SJSA1 (cell line): ENCODE measurements around the gene FAAP100. TPM values are rescaled to one million over a fixed set of nuclear protein-coding genes. Genes with fewer than 3 reads are reported as not detected.

Experiments used
- DNase-seq, 2 experiments: peaks; one replicate each; pipeline ENCODE4 v3.0.0-alpha.2; 2015 to 2020; ENCODE audit warnings: low spot score in 2 of 2, low read depth in 1 of 2
- H3K27ac ChIP-seq: fragments of 250-450 bp; sonication (Bioruptor Pico); 2 replicates; pipeline ENCODE4 v1.5.1; 2020; ENCODE audit warnings: mild to moderate bottlenecking, moderate library complexity
- H3K27me3 ChIP-seq: fragments of 250-450 bp; sonication (Bioruptor Pico); replicated peaks from 2 replicates; pipeline ENCODE4 v1.5.1; 2020; ENCODE audit warnings: mild to moderate bottlenecking, moderate library complexity
- H3K36me3 ChIP-seq: fragments of 250-450 bp; sonication (Bioruptor Pico); 2 replicates; pipeline ENCODE4 v1.5.1; 2020; ENCODE audit warnings: mild to moderate bottlenecking
- H3K4me1 ChIP-seq: fragments of 250-450 bp; sonication (Bioruptor Pico); replicated peaks from 2 replicates; pipeline ENCODE4 v1.6.1; 2021; ENCODE audit warnings: mild to moderate bottlenecking
- H3K4me3 ChIP-seq: fragments of 250-450 bp; sonication (Bioruptor Pico); 2 replicates; pipeline ENCODE4 v1.5.1; 2020; ENCODE audit warnings: mild to moderate bottlenecking
- H3K9me3 ChIP-seq: fragments of 250-450 bp; sonication (Bioruptor Pico); replicated peaks from 2 replicates; pipeline ENCODE4 v1.5.1; 2020; ENCODE audit warnings: mild to moderate bottlenecking
- total RNA-seq: library from RNA; depleted of rRNA; stranded (reverse); fragments of >200 nt; shearing (Covaris generic); gene quantifications from 2 replicates; pipeline ENCODE4 v1.2.3, GENCODE V29; 2014; rRNA removed

The FAAP100 gene
- total RNA-seq, 1 experiment from 2014 or later = 28.1 TPM

DNA sequence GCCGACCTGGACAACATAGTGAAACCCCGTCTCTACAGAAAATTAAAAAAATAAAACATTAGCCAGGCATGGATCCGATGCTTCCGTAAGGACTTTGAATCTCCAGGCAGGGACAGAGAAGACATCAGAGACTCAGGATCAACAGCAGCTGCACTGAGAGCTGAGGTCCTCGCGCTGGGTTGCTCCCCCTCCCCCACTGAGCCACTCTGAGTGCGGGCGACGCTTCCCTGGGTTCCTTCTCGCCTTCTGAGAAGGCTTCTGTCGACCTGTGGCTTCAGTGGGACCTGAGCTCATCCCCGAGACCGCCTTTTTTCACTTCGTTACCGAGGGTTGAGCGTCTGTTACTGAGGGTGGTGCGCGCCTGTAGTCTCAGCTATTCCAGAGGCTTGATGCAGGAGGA lies 60.0 kb downstream of the FAAP100 start:
- no peaks in the 10 kb centered on the region for H3K27me3 ChIP-seq
- peaks cover 3% of the 10 kb centered on the region; the same call in 1 of the 2 replicates for H3K36me3 ChIP-seq
- no peaks in the 10 kb centered on the region for H3K9me3 ChIP-seq
- H3K4me1 ChIP-seq = peaks cover 39% of the 10 kb centered on the region
- no peak overlapping the region for H3K27ac ChIP-seq
- H3K4me3 ChIP-seq = no peak overlapping the region; the same call in 1 of the 2 replicates
- DNase-seq = no peak

DNA sequence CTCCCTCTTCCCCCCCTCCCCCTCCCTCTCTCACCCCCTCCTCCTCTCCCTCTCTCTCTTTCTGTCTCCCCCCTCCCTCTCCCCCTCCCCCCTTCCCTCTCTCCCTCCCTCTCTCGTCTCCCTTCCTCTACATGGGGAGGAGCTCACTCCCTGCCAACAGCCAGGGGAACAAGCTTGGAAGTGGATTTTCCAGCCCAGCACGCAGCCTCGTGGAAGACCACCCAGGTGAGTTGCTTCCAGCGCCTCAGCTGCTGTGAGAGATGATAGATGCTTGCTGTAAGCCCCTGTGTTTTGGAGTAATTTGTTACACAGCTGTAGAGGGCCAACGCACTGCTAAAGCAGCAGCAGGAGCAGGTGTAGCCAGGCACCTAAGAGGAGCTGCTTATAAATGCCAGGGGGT lies 60.4 kb downstream of the FAAP100 start:
- H3K27ac ChIP-seq = no peak overlapping the region
- no peaks in the 10 kb centered on the region for H3K9me3 ChIP-seq
- no peaks in the 10 kb centered on the region for H3K27me3 ChIP-seq
- peaks cover 40% of the 10 kb centered on the region for H3K4me1 ChIP-seq
- DNase-seq = no peak
- no peak overlapping the region; the same call in 1 of the 2 replicates for H3K4me3 ChIP-seq
- peaks cover 3% of the 10 kb centered on the region; the same call in 1 of the 2 replicates for H3K36me3 ChIP-seq

DNA sequence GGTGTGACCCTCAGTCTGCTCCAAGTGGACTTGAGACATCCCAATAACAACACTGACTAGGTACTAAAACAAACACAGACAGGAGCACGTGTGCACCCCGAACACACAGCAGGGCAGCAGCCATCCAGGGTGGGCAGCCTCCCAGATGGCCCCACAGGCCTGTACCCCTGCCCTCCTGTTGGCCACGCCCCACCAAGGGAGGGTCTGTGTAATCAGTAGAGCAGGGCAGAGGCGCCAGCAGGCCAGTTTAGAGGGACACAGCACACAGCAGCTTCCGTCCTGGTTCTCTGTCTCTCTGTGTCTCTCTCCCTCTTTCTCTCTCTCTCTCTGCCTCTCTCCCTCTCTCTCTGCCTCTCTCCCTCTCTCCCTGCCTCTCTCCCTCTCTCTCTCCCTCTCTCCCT lies 61.0 kb downstream of the FAAP100 start:
- Histone ChIP-seq H3K27me3 (no peaks in the 10 kb centered on the region), H3K36me3 (peaks cover 3% of the 10 kb centered on the region; the same call in 1 of the 2 replicates), H3K9me3 (no peaks in the 10 kb centered on the region), H3K4me3 (no peak overlapping the region), H3K27ac (no peak overlapping the region), H3K4me1 (peaks cover 40% of the 10 kb centered on the region)
- DNase-seq = peak; percentile 67 to 82

DNA sequence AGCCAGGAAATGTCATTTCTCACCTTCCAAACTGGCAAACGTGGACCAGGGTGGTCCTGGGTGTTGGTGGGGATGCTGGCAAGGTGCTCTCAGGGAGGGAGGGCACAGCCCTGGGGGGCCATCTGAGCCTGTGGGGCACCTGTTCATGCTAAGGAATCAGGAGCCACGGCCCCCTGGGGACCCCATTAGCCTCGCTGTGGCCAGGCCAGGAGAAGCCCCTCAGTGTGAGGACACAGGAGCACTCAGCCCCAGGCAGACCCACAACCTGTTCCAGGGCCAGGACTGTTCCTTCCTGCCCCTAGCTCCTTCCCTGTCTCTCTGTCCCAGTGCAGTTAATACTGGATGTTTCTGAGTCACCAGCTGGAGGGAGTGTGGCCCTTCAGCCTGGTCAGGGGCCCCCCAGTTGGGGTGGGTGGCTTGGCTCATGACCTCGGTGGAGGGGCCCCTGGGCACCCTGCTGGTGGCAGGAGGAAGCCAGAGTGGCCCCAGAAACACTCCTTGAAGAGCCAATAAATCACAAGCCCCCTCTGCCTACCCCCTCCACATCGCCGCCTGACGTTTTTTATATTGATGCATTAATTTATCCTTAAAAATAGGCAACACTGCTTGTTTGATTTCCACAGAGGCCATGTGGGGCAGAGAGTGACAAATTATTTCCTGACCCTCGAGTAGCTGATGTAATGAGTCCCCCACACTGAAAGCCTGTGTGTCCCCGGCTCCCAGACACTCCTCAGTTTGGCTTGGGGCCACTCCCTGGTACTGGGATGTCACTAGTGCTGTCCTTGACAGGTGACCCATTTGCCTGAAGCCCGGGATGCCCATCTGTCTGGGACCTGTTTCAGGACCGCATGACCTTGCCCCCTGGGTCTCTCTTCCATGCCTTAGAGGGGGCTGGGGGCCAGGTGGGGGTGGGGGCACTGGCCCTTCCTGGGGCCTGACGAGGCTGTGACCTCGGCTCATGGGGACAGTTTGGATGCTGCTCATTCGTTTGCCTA lies 61.9 kb downstream of the FAAP100 start:
- Histone ChIP-seq H3K4me1 (peaks cover 40% of the 10 kb centered on the region), H3K4me3 (no peak overlapping the region), H3K36me3 (peaks cover 3% of the 10 kb centered on the region; the same call in 1 of the 2 replicates), H3K27me3 (no peaks in the 10 kb centered on the region), H3K9me3 (no peaks in the 10 kb centered on the region), H3K27ac (no peak overlapping the region)
- no peak for DNase-seq

Other genes starting within 250 kb of the FAAP100 start
- 5.7 and 6.6 TPM in 2 replicates for gene BAHCC1, start 156.9 kb downstream of the FAAP100 start, total RNA-seq
- 9,784 and 9,807 TPM in 2 replicates for gene ACTG1, start 39.6 kb downstream of the FAAP100 start, total RNA-seq
- 0.61 and 1.4 TPM in 2 replicates for gene FSCN2, start 24.0 kb downstream of the FAAP100 start, total RNA-seq
- 72.7 and 111 TPM in 2 replicates for gene NPLOC4, start 84.8 kb upstream of the FAAP100 start, total RNA-seq
- gene TSPAN10, start 84.8 kb upstream of the FAAP100 start, total RNA-seq = 0.47 TPM in 1 of 2 replicates, not detected in the other
- gene PDE6G, start 104.2 kb upstream of the FAAP100 start, total RNA-seq = not detected in 2 replicates
- gene OXLD1, start 114.3 kb upstream of the FAAP100 start, total RNA-seq = 49.7 and 82.3 TPM in 2 replicates
- 41.2 and 48.5 TPM in 2 replicates for gene CCDC137, start 114.4 kb upstream of the FAAP100 start, total RNA-seq
- 41.0 and 53.3 TPM in 2 replicates for gene ARL16, start 131.4 kb upstream of the FAAP100 start, total RNA-seq
- 126 and 146 TPM in 2 replicates for gene HGS, start 131.7 kb upstream of the FAAP100 start, total RNA-seq
- gene MRPL12, start 151.0 kb upstream of the FAAP100 start, total RNA-seq = 19.5 and 34.3 TPM in 2 replicates
- gene SLC25A10, start 159.9 kb upstream of the FAAP100 start, total RNA-seq = 26.5 and 29.2 TPM in 2 replicates